Endodermal cell (in vitro differentiated cells): Measurements from ENCODE around the gene DFFB. TPM values are rescaled to one million over a fixed set of nuclear protein-coding genes. Genes with fewer than 3 reads are reported as not detected.

Source experiments
- DNase-seq: peaks from one replicate; pipeline ENCODE4 v3.0.0-alpha.2; 2017
- H3K27ac ChIP-seq: 2 replicates; pipeline ENCODE4 v1.5.1; 2013; ENCODE audit warnings: mild to moderate bottlenecking, low read depth, low read length, moderate library complexity
- H3K27me3 ChIP-seq: 2 replicates; pipeline ENCODE4 v1.6.1; 2013; ENCODE audit warnings: mild to moderate bottlenecking, low read length, moderate library complexity; ENCODE audit not compliant: insufficient read depth, control insufficient read depth, poor library complexity, severe bottlenecking
- H3K36me3 ChIP-seq: 2 replicates; pipeline ENCODE4 v1.7.0; 2013; ENCODE audit warnings: mild to moderate bottlenecking, low read length, moderate library complexity; ENCODE audit not compliant: control insufficient read depth, insufficient read depth
- H3K4me1 ChIP-seq: one replicate; pipeline ENCODE4 v1.7.0; 2013; ENCODE audit warnings: low read length; ENCODE audit not compliant: control insufficient read depth, insufficient read depth
- H3K4me3 ChIP-seq: 2 replicates; pipeline ENCODE4 v1.5.1; 2013; ENCODE audit warnings: mild to moderate bottlenecking, low read length, moderate library complexity
- H3K9ac ChIP-seq: 2 replicates; pipeline ENCODE4 v1.6.1; 2013; ENCODE audit warnings: mild to moderate bottlenecking, low read length, moderate library complexity; ENCODE audit not compliant: poor library complexity, severe bottlenecking; ENCODE audit errors: extremely low read depth
- H3K9me3 ChIP-seq: 2 replicates; pipeline ENCODE4 v1.6.1; 2013; ENCODE audit warnings: mild to moderate bottlenecking, low read length, moderate library complexity; ENCODE audit not compliant: control insufficient read depth
- H3K27ac Mint-ChIP-seq: 2 replicates; pipeline ENCODE4 v1.8.0; 2020; ENCODE audit warnings: mixed read lengths
- H3K27me3 Mint-ChIP-seq: 2 replicates; pipeline ENCODE4 v1.8.0; 2021; ENCODE audit warnings: mild to moderate bottlenecking, mixed read lengths; ENCODE audit not compliant: insufficient read depth
- H3K36me3 Mint-ChIP-seq: 2 replicates; pipeline ENCODE4 v1.8.0; 2020; ENCODE audit warnings: low read depth, mixed read lengths
- H3K4me1 Mint-ChIP-seq: 2 replicates; pipeline ENCODE4 v1.8.0; 2020; ENCODE audit warnings: mixed read lengths
- H3K4me3 Mint-ChIP-seq: 2 replicates; pipeline ENCODE4 v1.8.0; 2020; ENCODE audit warnings: mild to moderate bottlenecking, moderate library complexity, mixed read lengths
- H3K9me3 Mint-ChIP-seq: 2 replicates; pipeline ENCODE4 v1.8.0; 2020; ENCODE audit warnings: mild to moderate bottlenecking, mixed read lengths
- CTCF ChIP-seq: fragments of 200-600 bp; sonication (generic); conservative IDR thresholded peaks from 2 replicates; pipeline ENCODE4 v1.5.0; 2021; ENCODE audit warnings: antibody characterized with exemption, mild to moderate bottlenecking
- WGBS, 2 experiments: methylation state at CpG; one replicate each; pipeline versions ENCODE4 v1.1.5 to v1.1.7; 2013; ENCODE audit warnings: missing lambda C conversion rate in 2 of 2, mixed read lengths in 1 of 2; ENCODE audit not compliant: insufficient coverage in 1 of 2, insufficient read length in 1 of 2; 5-methylcytosine and 5-hydroxymethylcytosine counted together
- total RNA-seq, 2 donors: library from RNA; stranded (reverse); fragmentation: NEBNext Ultra II Directional in 1 of 2; extraction: Animal tissue kit (Norgen Biotek cat#: 25700) in 1 of 2; gene quantifications; 2 replicates in 1 of 2; 3 replicates in 1 of 2; pipeline ENCODE4 v1.2.1, GENCODE V29; 2021

The DFFB gene
- total RNA-seq, 2 donors from 2014 or later = 7.2 to 7.6 TPM

GRCh38 chr1:3851292-3851691 lies 6.0 kb upstream of the DFFB start:
- H3K4me1 Mint-ChIP-seq = peaks cover 4% of the 10 kb centered on the region
- Histone ChIP-seq H3K9me3 (no peaks in the 10 kb centered on the region), H3K36me3 (peaks cover 33% of the 10 kb centered on the region), H3K27me3 (no peaks in the 10 kb centered on the region), H3K27ac (no peak overlapping the region), H3K4me1 (no peaks in the 10 kb centered on the region), H3K9ac (no peak overlapping the region), H3K4me3 (no peak overlapping the region)
- WGBS, 2 experiments = 96 to 100% methylated on average over 1 to 6 of the region's 6 CpGs
- no peak overlapping the region for H3K27ac Mint-ChIP-seq
- no peaks in the 10 kb centered on the region for H3K27me3 Mint-ChIP-seq
- TF ChIP-seq CTCF = no peak
- H3K4me3 Mint-ChIP-seq = no peak overlapping the region
- peaks cover 30% of the 10 kb centered on the region for H3K36me3 Mint-ChIP-seq
- no peaks in the 10 kb centered on the region for H3K9me3 Mint-ChIP-seq
- no peak for DNase-seq

GRCh38 chr1:3852091-3852490 lies 5.2 kb upstream of the DFFB start:
- Histone ChIP-seq H3K4me1 (no peaks in the 10 kb centered on the region), H3K27ac (no peak overlapping the region), H3K4me3 (no peak overlapping the region), H3K36me3 (peaks cover 27% of the 10 kb centered on the region), H3K27me3 (no peaks in the 10 kb centered on the region), H3K9ac (no peak overlapping the region), H3K9me3 (no peaks in the 10 kb centered on the region)
- WGBS, 2 experiments = 91 to 93% methylated on average over 11 to 12 of the region's 12 CpGs
- no peak for TF ChIP-seq CTCF
- H3K27me3 Mint-ChIP-seq = no peaks in the 10 kb centered on the region
- no peaks in the 10 kb centered on the region for H3K9me3 Mint-ChIP-seq
- DNase-seq = no peak
- no peak overlapping the region for H3K27ac Mint-ChIP-seq
- H3K4me3 Mint-ChIP-seq = no peak overlapping the region
- H3K4me1 Mint-ChIP-seq = no peaks in the 10 kb centered on the region
- H3K36me3 Mint-ChIP-seq = peaks cover 26% of the 10 kb centered on the region

GRCh38 chr1:3852711-3853485 lies 4.4 kb upstream of the DFFB start:
- WGBS, 2 experiments = 83 to 89% methylated on average over 9 to 15 of the region's 15 CpGs
- Histone ChIP-seq H3K4me3 (no peak overlapping the region), H3K9ac (no peak overlapping the region), H3K9me3 (no peaks in the 10 kb centered on the region), H3K4me1 (no peaks in the 10 kb centered on the region), H3K36me3 (peaks cover 19% of the 10 kb centered on the region), H3K27ac (no peak overlapping the region), H3K27me3 (no peaks in the 10 kb centered on the region)
- Mint-ChIP-seq H3K4me3 (no peak overlapping the region), H3K27me3 (no peaks in the 10 kb centered on the region), H3K9me3 (no peaks in the 10 kb centered on the region), H3K36me3 (peaks cover 19% of the 10 kb centered on the region), H3K4me1 (no peaks in the 10 kb centered on the region), H3K27ac (no peak overlapping the region)
- no peak for DNase-seq
- no peak for TF ChIP-seq CTCF
